Endothelial cell of umbilical vein (primary cell): ENCODE results near the gene SPEN. TPM values are rescaled to one million over a fixed set of nuclear protein-coding genes. Genes with fewer than 3 reads are reported as not detected.

Source experiments
- BruUV-seq: library from RNA; stranded (reverse); fragments of 400-500 nt; replicated peaks from 2 replicates; lab custom pipeline; 2021; lab: Mats Ljungman, UMichigan
- CTCF ChIA-PET: fragments of 300-600, 350-600 bp; sonication (Branson Sonifier 250); formaldehyde crosslinking; loops from one replicate; lab custom pipeline; 2021; ENCODE audit warnings: antibody characterized with exemption, inconsistent platforms; lab: Charles Lee
- POLR2A ChIA-PET: fragments of 300-600, 350-600 bp; sonication (Branson Sonifier 250); formaldehyde crosslinking; loops from one replicate; lab custom pipeline; 2021; ENCODE audit warnings: antibody characterized with exemption, inconsistent platforms; lab: Charles Lee
- DNase-seq: peaks from one replicate; pipeline ENCODE4 v3.0.0-alpha.2; 2011; ENCODE audit warnings: low read depth, low spot score
- FAIRE-seq: peaks from 2 replicates; lab custom pipeline; 2011; peaks lifted over from hg19 to GRCh38; lab: Jason Lieb, UNC
- H2AFZ ChIP-seq: 2 replicates; pipeline ENCODE4 v1.6.0; 2012; ENCODE audit warnings: low read depth, low read length, control low read depth, inconsistent platforms
- H3K27ac ChIP-seq: 2 replicates; pipeline ENCODE4 v1.5.1; 2011; ENCODE audit warnings: low read depth, mild to moderate bottlenecking, control low read depth, low read length, moderate library complexity; ENCODE audit not compliant: insufficient read depth
- H3K27me3 ChIP-seq, 2 experiments: 2 replicates each; pipeline versions ENCODE4 v1.6.0 to v1.6.1; 2011; ENCODE audit warnings: low read length in 2 of 2, mixed read lengths in 1 of 2; ENCODE audit not compliant: control insufficient read depth in 2 of 2, insufficient read depth in 2 of 2
- H3K36me3 ChIP-seq, 2 experiments: 2 replicates in 1 of 2; 3 replicates in 1 of 2; pipeline ENCODE4 v1.5.1; 2011; ENCODE audit warnings: low read length in 2 of 2, mild to moderate bottlenecking in 1 of 2, moderate library complexity in 1 of 2; ENCODE audit not compliant: control insufficient read depth in 2 of 2, insufficient read depth in 2 of 2; ENCODE audit errors: extremely low read depth in 1 of 2
- H3K4me1 ChIP-seq: 3 replicates; pipeline ENCODE4 v1.5.1; 2011; ENCODE audit warnings: mild to moderate bottlenecking, low read length; ENCODE audit not compliant: control insufficient read depth, insufficient read depth; ENCODE audit errors: extremely low read depth
- H3K4me2 ChIP-seq: 2 replicates; pipeline ENCODE4 v1.6.1; 2011; ENCODE audit warnings: low read length, control low read depth, mixed read lengths; ENCODE audit not compliant: insufficient read depth
- H3K4me3 ChIP-seq, 3 experiments: fragments of 200-600 bp in 1 of 3; sonication (generic), shearing (Covaris generic) in 1 of 3; replicated peaks in 1 of 3; 2 replicates each; pipeline ENCODE4 v1.5.1; 2011 to 2016; ENCODE audit warnings: control low read depth in 3 of 3, low read length in 3 of 3, mild to moderate bottlenecking in 2 of 3, inconsistent platforms in 1 of 3, low read depth in 1 of 3, moderate library complexity in 1 of 3; ENCODE audit not compliant: insufficient read depth in 1 of 3
- H3K79me2 ChIP-seq: 2 replicates; pipeline ENCODE4 v1.6.0; 2012; ENCODE audit warnings: low read length, inconsistent platforms; ENCODE audit not compliant: control insufficient read depth, insufficient read depth
- H3K9ac ChIP-seq: replicated peaks from 2 replicates; pipeline ENCODE3; 2011; ENCODE audit warnings: low read length, control low read depth; ENCODE audit not compliant: insufficient read depth; ENCODE audit errors: extremely low read depth
- H3K9me1 ChIP-seq: replicated peaks from 3 replicates; pipeline ENCODE4 v1.6.0; 2011; ENCODE audit warnings: mild to moderate bottlenecking, low read length; ENCODE audit not compliant: control insufficient read depth, insufficient read depth; ENCODE audit errors: extremely low read depth
- H3K9me3 ChIP-seq: replicated peaks from 2 replicates; pipeline ENCODE4 v1.5.1; 2012; ENCODE audit warnings: low read length, inconsistent platforms; ENCODE audit not compliant: control insufficient read depth, insufficient read depth
- H4K20me1 ChIP-seq: replicated peaks from 2 replicates; pipeline ENCODE3; 2011; ENCODE audit warnings: mild to moderate bottlenecking, low read length; ENCODE audit not compliant: control insufficient read depth, insufficient read depth; ENCODE audit errors: extremely low read depth
- EZH2 ChIP-seq: IDR thresholded peaks from 2 replicates; pipeline ENCODE4 v1.6.1; 2012; ENCODE audit warnings: borderline replicate concordance, low read depth, mild to moderate bottlenecking, moderate library complexity, low read length, inconsistent platforms; ENCODE audit not compliant: severe bottlenecking
- FOS ChIP-seq: IDR thresholded peaks from 2 replicates; pipeline ENCODE4 v1.6.1; 2011; ENCODE audit warnings: mild to moderate bottlenecking, low read length, moderate library complexity, borderline replicate concordance; ENCODE audit not compliant: insufficient read depth
- GATA2 ChIP-seq: IDR thresholded peaks from 2 replicates; pipeline ENCODE4 v1.7.0; 2011; ENCODE audit warnings: low read depth, mild to moderate bottlenecking, moderate library complexity, mixed read lengths, low read length; ENCODE audit not compliant: insufficient read length, insufficient read depth
- JUN ChIP-seq: IDR thresholded peaks from 2 replicates; pipeline ENCODE4 v1.6.1; 2011; ENCODE audit warnings: borderline replicate concordance, low read depth; ENCODE audit not compliant: insufficient read length, insufficient read depth
- MYC ChIP-seq: IDR thresholded peaks from one replicate; pipeline ENCODE4 v1.6.1; 2011; ENCODE audit warnings: mild to moderate bottlenecking, low read depth, low read length
- POLR2AphosphoS5 ChIP-seq: IDR thresholded peaks from 2 replicates; pipeline ENCODE4 v1.6.1; 2012; ENCODE audit warnings: low read depth, mild to moderate bottlenecking, control low read depth, low read length, moderate library complexity; ENCODE audit not compliant: insufficient read depth
- dilution Hi-C: fragments of 300-500 bp; cut with MboI; formaldehyde crosslinking; loops from one replicate; pipeline ENCODE4 v1.15.0; 2019; ENCODE audit warnings: low sequenced_read_pairs; ENCODE audit not compliant: extremely low pct_ligation_motif_present
- intact Hi-C: fragments of 100-400 bp; cut with micrococcal nuclease; formaldehyde crosslinking; loops from one replicate; pipeline ENCODE4 v1.10.0; 2022
- polyA plus RNA-seq, 4 experiments: library from polyadenylated mRNA; depleted of rRNA in 3 of 4; stranded (reverse) in 3 of 4; unstranded in 1 of 4; fragments of >200 nt; gene quantifications; 2 replicates each; pipeline versions ENCODE4 v1.2.1 to v1.2.3, GENCODE V29; 2011 to 2012; ENCODE audit warnings: missing spikeins in 1 of 4
- total RNA-seq: library from RNA; stranded (reverse); gene quantifications from 2 replicates; pipeline ENCODE4 v1.2.3, GENCODE V29; 2021
- TF ChIP-seq, protein P1 (sequence below): IDR thresholded peaks from 2 replicates; pipeline ENCODE4 v1.6.1; 2011; ENCODE audit not compliant: insufficient read depth, insufficient read length

SPEN gene
- total and polyA plus RNA-seq, 2 donors (not counting 3 experiments of a cell fraction or from before 2014, with no cell fraction given), result 9.3 to 44.4 TPM

- DNase-seq (no peak), FAIRE-seq (no peak)
- no peak overlapping the region for H3K9ac ChIP-seq
- H3K9me1 ChIP-seq, result no peaks in the 10 kb centered on the region
- intact Hi-C loops (no loop called here), dilution Hi-C loops (no loop called here)
- H3K27ac ChIP-seq, result no peak overlapping the region
- H3K4me1 ChIP-seq, result peaks cover 4% of the 10 kb centered on the region
- no peak overlapping the region for H3K4me2 ChIP-seq
- no peak for TF ChIP-seq GATA2
- no peak for TF ChIP-seq FOS
- no peak for TF ChIP-seq EZH2
- no peak for TF ChIP-seq JUN
- no peak for TF ChIP-seq MYC
- TF ChIP-seq, protein P1, sequence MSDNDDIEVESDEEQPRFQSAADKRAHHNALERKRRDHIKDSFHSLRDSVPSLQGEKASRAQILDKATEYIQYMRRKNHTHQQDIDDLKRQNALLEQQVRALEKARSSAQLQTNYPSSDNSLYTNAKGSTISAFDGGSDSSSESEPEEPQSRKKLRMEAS, result no peak
- TF ChIP-seq POLR2AphosphoS5, result no peak
- no peaks in the 10 kb centered on the region for H3K27me3 ChIP-seq
- no TSS peak for BruUV-seq
- H3K4me3 ChIP-seq, result no peak overlapping the region
- H3K36me3 ChIP-seq, result peaks cover 6 to 15% of the 10 kb centered on the region in 2 experiments
- POLR2A ChIA-PET, result no interaction called here
- H4K20me1 ChIP-seq, result peaks cover 9% of the 10 kb centered on the region
- H2AFZ ChIP-seq, result no peak overlapping the region
- H3K9me3 ChIP-seq, result no peaks in the 10 kb centered on the region
- CTCF ChIA-PET, result interaction anchor here (1.0 to 1.3 kb wide), 4 partner anchors 8 to 59 kb away, joined by 3 to 7 read pairs (median 4); no protein-coding TSS in a partner anchor
- H3K79me2 ChIP-seq, result peaks cover 95% of the 10 kb centered on the region
Observed at GRCh38 chr1:15874471-15874870, 27.0 kb downstream of the SPEN start.
